OCI-LY7 (cell line): ENCODE results near the gene ZBTB16.

Experiments used
- CTCF ChIP-seq: fragments of 200-600 bp; sonication (generic); conservative IDR thresholded peaks from 2 replicates; pipeline ENCODE4 v1.5.1; 2014; ENCODE audit warnings: mild to moderate bottlenecking, antibody characterized with exemption, low read length, moderate library complexity, mixed read lengths
- EZH2phosphoT487 ChIP-seq: fragments of 200-600 bp; sonication (generic); IDR thresholded peaks from 2 replicates; pipeline ENCODE4 v1.6.1; 2018; ENCODE audit warnings: low read depth, borderline replicate concordance, mild to moderate bottlenecking, mixed run types, antibody characterized with exemption, low read length, moderate library complexity, mixed read lengths

GRCh38 chr11:114131461-114131864 lies 72.0 kb downstream of the ZBTB16 start:
- TF ChIP-seq CTCF = no peak
- TF ChIP-seq EZH2phosphoT487 = no peak
